Fibroblast of pulmonary artery (primary cell): ENCODE measurements around the gene EGFR.
A peak's percentile ranks its signal among the peaks of the same experiment; 100 is the strongest.

ENCODE experiments used
- DNase-seq: peaks from one replicate; pipeline ENCODE4 v3.0.0-alpha.2; 2010; ENCODE audit warnings: low read depth
- H3K4me3 ChIP-seq: replicated peaks from 2 replicates; pipeline ENCODE4 v1.5.1; 2011; ENCODE audit warnings: low read depth, mild to moderate bottlenecking, control low read depth, low read length, moderate library complexity
- TF ChIP-seq, protein P1 (sequence below): IDR thresholded peaks from 2 replicates; pipeline ENCODE4 v1.5.1; 2011; ENCODE audit warnings: mild to moderate bottlenecking, control low read depth, low read length, inconsistent platforms; ENCODE audit errors: missing control alignments

Gene EGFR

DNA sequence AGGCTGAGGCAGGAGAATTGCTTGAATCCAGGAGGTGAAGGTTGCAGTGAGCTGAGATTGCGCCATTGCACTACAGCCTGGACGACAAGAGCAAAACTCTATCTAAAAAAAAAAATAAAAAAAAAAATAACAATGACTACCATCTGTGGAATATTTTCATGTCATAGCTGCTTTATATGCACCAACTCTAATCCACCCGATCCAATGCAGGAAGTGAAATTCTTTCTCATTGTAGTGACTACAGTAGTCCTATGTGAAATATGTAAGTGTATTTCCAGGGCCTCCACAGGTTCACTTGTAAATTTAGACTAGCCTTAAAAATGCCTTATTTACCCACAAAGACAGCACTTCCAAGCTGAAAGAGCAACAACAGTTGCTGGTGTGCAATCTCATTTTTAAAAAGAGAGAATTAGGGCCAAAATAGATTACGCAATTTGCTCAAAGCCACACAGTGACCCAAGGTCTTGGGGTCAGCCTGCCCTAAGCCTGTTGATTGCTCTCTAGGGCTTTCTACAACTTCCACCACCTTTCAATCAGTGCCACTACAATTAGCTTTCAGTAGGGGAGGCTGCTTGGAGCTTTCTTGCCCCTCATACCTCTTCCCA is 25.8 kb upstream of the EGFR start:
- no peak overlapping the region for H3K4me3 ChIP-seq
- DNase-seq: peak; percentile 31
- TF ChIP-seq, protein P1, sequence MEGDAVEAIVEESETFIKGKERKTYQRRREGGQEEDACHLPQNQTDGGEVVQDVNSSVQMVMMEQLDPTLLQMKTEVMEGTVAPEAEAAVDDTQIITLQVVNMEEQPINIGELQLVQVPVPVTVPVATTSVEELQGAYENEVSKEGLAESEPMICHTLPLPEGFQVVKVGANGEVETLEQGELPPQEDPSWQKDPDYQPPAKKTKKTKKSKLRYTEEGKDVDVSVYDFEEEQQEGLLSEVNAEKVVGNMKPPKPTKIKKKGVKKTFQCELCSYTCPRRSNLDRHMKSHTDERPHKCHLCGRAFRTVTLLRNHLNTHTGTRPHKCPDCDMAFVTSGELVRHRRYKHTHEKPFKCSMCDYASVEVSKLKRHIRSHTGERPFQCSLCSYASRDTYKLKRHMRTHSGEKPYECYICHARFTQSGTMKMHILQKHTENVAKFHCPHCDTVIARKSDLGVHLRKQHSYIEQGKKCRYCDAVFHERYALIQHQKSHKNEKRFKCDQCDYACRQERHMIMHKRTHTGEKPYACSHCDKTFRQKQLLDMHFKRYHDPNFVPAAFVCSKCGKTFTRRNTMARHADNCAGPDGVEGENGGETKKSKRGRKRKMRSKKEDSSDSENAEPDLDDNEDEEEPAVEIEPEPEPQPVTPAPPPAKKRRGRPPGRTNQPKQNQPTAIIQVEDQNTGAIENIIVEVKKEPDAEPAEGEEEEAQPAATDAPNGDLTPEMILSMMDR: no peak

DNA sequence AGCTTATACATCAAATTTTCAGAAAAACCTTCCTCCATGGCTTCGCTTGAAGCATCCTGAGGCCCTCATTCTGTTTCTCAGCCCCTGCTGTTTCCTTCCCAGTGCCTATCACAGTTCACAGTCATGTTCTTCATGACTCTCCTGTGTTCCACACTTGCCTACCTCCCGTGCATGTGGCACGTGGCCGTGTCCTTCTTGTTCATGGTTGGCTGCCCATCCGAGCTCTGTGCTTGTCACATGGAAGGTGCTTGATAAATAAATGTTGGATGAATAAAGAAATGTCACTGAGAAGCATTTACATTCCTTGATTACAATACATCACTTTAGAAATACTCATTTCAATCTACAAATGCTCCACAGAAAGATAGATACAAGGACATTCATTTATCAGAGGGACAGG is 23.7 kb upstream of the EGFR start:
- no peak overlapping the region for H3K4me3 ChIP-seq
- DNase-seq: no peak
- TF ChIP-seq, protein P1: no peak

DNA sequence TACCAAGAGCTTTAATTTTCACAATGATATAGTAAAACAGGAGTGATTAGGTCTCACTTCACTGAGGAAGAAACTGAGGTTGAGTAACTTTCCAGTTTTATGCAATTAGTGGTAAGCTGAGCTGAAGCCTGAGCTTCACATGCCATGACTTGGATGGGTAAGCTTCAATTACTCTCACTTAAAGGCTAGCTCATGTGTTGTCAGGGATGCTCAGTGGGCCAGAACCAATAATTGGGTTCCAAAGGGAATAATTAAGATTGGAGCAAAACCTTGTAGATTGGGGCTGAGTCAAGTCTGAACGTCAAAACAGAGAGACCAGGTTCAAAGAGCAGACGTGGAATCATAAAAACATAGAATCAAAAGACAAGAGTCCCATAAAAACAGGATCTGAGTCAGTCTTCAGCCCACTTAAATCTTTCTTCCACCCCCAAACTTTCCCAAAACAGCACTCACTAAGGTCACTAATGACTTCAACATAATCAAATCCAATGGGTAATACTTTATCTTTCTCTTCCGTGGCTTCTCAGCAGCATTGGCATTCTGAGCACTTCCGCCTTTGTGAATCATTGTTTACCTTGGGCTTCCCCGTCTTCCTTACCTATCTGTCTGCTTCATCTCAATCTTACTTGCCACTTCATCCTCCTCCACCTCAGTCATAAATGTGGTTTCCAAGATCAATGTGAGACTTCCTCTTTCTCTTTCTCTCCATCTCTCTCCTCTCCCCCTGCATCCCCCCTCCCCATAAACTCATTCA is 23.0 kb upstream of the EGFR start:
- H3K4me3 ChIP-seq: no peak overlapping the region
- TF ChIP-seq, protein P1: no peak
- peak; percentile 53 for DNase-seq

- no peak for DNase-seq
- TF ChIP-seq, protein P1: no peak
- no peak overlapping the region for H3K4me3 ChIP-seq
Measured at GRCh38 chr7:54996391-54996790, 22.4 kb upstream of the EGFR start.

DNA sequence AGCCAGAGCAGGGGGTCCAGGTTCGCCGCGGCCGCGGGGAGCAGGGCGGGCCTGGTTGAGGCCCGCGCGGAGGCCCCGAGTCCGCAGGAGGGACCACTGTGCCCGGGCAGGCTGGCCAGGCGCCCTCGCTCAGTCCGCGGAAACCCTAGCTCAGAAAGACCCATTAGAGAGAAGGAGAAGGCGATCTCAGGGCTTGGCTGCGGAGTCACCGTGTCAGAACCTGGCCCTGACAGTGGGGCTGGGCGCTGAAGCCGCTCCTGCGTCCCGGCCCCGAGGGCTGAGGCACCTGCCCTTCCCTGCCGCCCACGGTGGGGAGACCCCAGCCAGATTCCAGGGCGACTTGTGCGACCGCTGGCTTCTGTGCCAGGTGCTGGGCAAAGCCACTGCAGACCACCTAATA is 14.2 kb upstream of the EGFR start:
- no peak for DNase-seq
- TF ChIP-seq, protein P1: no peak
- no peak overlapping the region for H3K4me3 ChIP-seq

DNA sequence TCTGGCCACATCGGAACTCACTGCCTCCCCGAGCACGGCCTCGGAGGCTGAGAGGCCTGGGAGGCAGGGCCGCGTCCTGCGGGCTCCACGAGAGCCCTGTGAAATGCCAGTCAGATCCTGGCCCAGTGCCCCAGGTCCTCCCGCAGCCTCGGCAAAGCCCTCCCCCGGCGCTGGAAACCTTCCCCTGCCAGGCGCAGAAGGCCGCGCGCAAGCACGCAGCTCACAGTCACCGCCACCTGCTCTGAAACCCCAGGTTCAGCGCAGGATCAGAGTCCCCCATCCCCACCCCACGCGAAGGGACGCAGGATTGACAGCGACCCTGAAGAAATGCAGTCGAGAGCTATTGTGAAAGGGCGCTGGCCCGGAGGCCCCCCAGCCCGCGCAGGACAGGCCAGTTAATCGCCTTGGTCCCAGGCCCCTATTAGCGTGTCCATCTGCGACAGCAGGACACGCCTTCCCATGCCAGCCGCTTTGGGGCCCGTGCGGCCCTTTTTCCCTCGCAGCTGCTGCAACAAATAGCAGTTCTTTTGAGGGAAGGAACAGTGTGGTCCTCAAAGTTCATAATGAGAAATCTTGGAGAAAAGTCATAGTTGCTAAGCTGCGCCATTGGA is 13.5 kb upstream of the EGFR start:
- H3K4me3 ChIP-seq: no peak overlapping the region
- TF ChIP-seq, protein P1: no peak
- no peak for DNase-seq
